Neural crest cell (in vitro differentiated cells): ENCODE data around the gene ZNF653. TPM values are rescaled to one million over a fixed set of nuclear protein-coding genes. Genes with fewer than 3 reads are reported as not detected.

ENCODE experiments used
- DNase-seq: peaks from one replicate; pipeline ENCODE4 v3.0.0; 2021; ENCODE audit warnings: low read depth, mixed read lengths, low spot score
- H3K27ac Mint-ChIP-seq: one replicate; pipeline ENCODE4 v1.8.0; 2021; ENCODE audit warnings: mild to moderate bottlenecking, mixed read lengths; ENCODE audit not compliant: unreplicated experiment
- H3K27me3 Mint-ChIP-seq: 2 replicates; pipeline ENCODE4 v1.8.0; 2021; ENCODE audit warnings: low read depth, mild to moderate bottlenecking, mixed read lengths
- H3K36me3 Mint-ChIP-seq: 2 replicates; pipeline ENCODE4 v1.8.0; 2021; ENCODE audit warnings: low read depth, mild to moderate bottlenecking, mixed read lengths
- H3K4me1 Mint-ChIP-seq: 2 replicates; pipeline ENCODE4 v1.8.0; 2021; ENCODE audit warnings: mixed read lengths
- H3K4me3 Mint-ChIP-seq: one replicate; pipeline ENCODE4 v1.8.0; 2021; ENCODE audit warnings: mild to moderate bottlenecking, mixed read lengths
- H3K9me3 Mint-ChIP-seq: 2 replicates; pipeline ENCODE4 v1.8.0; 2021; ENCODE audit warnings: mixed read lengths
- CTCF ChIP-seq: fragments of 200-600 bp; sonication (generic); conservative IDR thresholded peaks from 2 replicates; pipeline ENCODE4 v1.5.0; 2021; ENCODE audit warnings: antibody characterized with exemption, mild to moderate bottlenecking
- total RNA-seq: library from RNA; stranded (reverse); gene quantifications from 2 replicates; pipeline ENCODE4 v1.2.1, GENCODE V29; 2021

ZNF653 gene
- total RNA-seq, 1 donor from 2014 or later: 19.0 TPM

GRCh38 chr19:11448410-11448809, 57.2 kb downstream of the ZNF653 start:
- peaks cover 11% of the 10 kb centered on the region for H3K4me1 Mint-ChIP-seq
- no peak overlapping the region for H3K4me3 Mint-ChIP-seq
- DNase-seq: no peak
- no peaks in the 10 kb centered on the region for H3K27me3 Mint-ChIP-seq
- TF ChIP-seq CTCF: no peak
- H3K36me3 Mint-ChIP-seq: no peaks in the 10 kb centered on the region
- H3K27ac Mint-ChIP-seq: no peak overlapping the region
- no peaks in the 10 kb centered on the region for H3K9me3 Mint-ChIP-seq

GRCh38 chr19:11447347-11448262, 58.0 kb downstream of the ZNF653 start:
- DNase-seq: no peak
- Mint-ChIP-seq H3K27ac (no peak overlapping the region), H3K4me3 (no peak overlapping the region), H3K9me3 (no peaks in the 10 kb centered on the region), H3K27me3 (no peaks in the 10 kb centered on the region), H3K4me1 (peaks cover 8% of the 10 kb centered on the region), H3K36me3 (no peaks in the 10 kb centered on the region)
- no peak for TF ChIP-seq CTCF

GRCh38 chr19:11446652-11447301, 58.9 kb downstream of the ZNF653 start:
- peak; percentile 76 for TF ChIP-seq CTCF
- H3K27me3 Mint-ChIP-seq: no peaks in the 10 kb centered on the region
- H3K4me3 Mint-ChIP-seq: no peak overlapping the region
- H3K27ac Mint-ChIP-seq: no peak overlapping the region
- peak; percentile 73 for DNase-seq
- H3K9me3 Mint-ChIP-seq: no peaks in the 10 kb centered on the region
- H3K36me3 Mint-ChIP-seq: peaks cover 1% of the 10 kb centered on the region
- H3K4me1 Mint-ChIP-seq: no peaks in the 10 kb centered on the region

GRCh38 chr19:11446271-11446651, 59.4 kb downstream of the ZNF653 start:
- H3K27ac Mint-ChIP-seq: no peak overlapping the region
- no peaks in the 10 kb centered on the region for H3K4me1 Mint-ChIP-seq
- DNase-seq: no peak
- H3K9me3 Mint-ChIP-seq: no peaks in the 10 kb centered on the region
- no peaks in the 10 kb centered on the region for H3K27me3 Mint-ChIP-seq
- peaks cover 2% of the 10 kb centered on the region for H3K36me3 Mint-ChIP-seq
- no peak overlapping the region for H3K4me3 Mint-ChIP-seq
- TF ChIP-seq CTCF: no peak

- H3K36me3 Mint-ChIP-seq: peaks cover 7% of the 10 kb centered on the region
These were observed 60.5 kb downstream of the ZNF653 start for GRCh38 chr19:11445141-11445540.

More at GRCh38 chr19:11445141-11445540, 60.5 kb downstream of the ZNF653 start:
- TF ChIP-seq CTCF: no peak
- no peaks in the 10 kb centered on the region for H3K9me3 Mint-ChIP-seq
- H3K4me1 Mint-ChIP-seq: no peaks in the 10 kb centered on the region
- no peak overlapping the region for H3K27ac Mint-ChIP-seq
- DNase-seq: no peak
- H3K27me3 Mint-ChIP-seq: no peaks in the 10 kb centered on the region
- H3K4me3 Mint-ChIP-seq: no peak overlapping the region
